ENCODE data around the gene CRADD.

The CRADD gene

GRCh38 chr12:93776581-93777018, 99.4 kb downstream of the CRADD start:
- no peak for TF ChIP-seq CTCF (IDR thresholded peaks at IDR 0.05)

GRCh38 chr12:93777254-93777653, 100.1 kb downstream of the CRADD start:
- TF ChIP-seq CTCF (IDR thresholded peaks at IDR 0.05), result no peak

GRCh38 chr12:93778306-93778705, 101.1 kb downstream of the CRADD start:
- no peak for TF ChIP-seq CTCF (IDR thresholded peaks at IDR 0.05)

GRCh38 chr12:93778766-93779165, 101.6 kb downstream of the CRADD start:
- no peak for TF ChIP-seq CTCF (IDR thresholded peaks at IDR 0.05)

GRCh38 chr12:93780101-93780641, 103.0 kb downstream of the CRADD start:
- no peak for TF ChIP-seq CTCF (IDR thresholded peaks at IDR 0.05)

- TF ChIP-seq CTCF (IDR thresholded peaks at IDR 0.05), result no peak
Measured at GRCh38 chr12:93782853-93783252, 105.7 kb downstream of the CRADD start.

GRCh38 chr12:93783832-93784231, 106.7 kb downstream of the CRADD start:
- TF ChIP-seq CTCF (IDR thresholded peaks at IDR 0.05), result no peak
